ENCODE results near the gene PTPDC1. TPM values are rescaled to one million over a fixed set of nuclear protein-coding genes. Genes with fewer than 3 reads are reported as not detected.

PTPDC1 gene
- total RNA-seq, 1 donor from 2014 or later: 5.4 TPM

GRCh38 chr9:94101162-94101853 lies 17.0 kb downstream of the PTPDC1 start:
- Histone ChIP-seq H3K27me3 (ENCODE audit: insufficient read depth, low read length) (no peaks in the 10 kb centered on the region), H3K4me1 (ENCODE audit: insufficient read depth, low read length) (peaks cover 17% of the 10 kb centered on the region), H3K27ac (ENCODE audit: low read depth, low read length) (no peak overlapping the region), H2AFZ (ENCODE audit: low read depth, low read length) (no peak overlapping the region), H3K36me3 (ENCODE audit: insufficient read depth, low read length) (peaks cover 4% of the 10 kb centered on the region), H3K9ac (ENCODE audit: low read length) (no peak overlapping the region), H3K4me2 (ENCODE audit: low read length) (no peak overlapping the region), H3K4me3 (ENCODE audit: insufficient read depth, low read depth, low read length) (no peak overlapping the region), H4K20me1 (ENCODE audit: insufficient read depth, low read length) (no peaks in the 10 kb centered on the region), H3K79me2 (ENCODE audit: insufficient read depth, low read length) (no peaks in the 10 kb centered on the region), H3K9me3 (ENCODE audit: insufficient read depth, low read depth, low read length) (no peaks in the 10 kb centered on the region)
- H3K27ac Mint-ChIP-seq (ENCODE audit: unreplicated experiment): no peak overlapping the region
- no peaks in the 10 kb centered on the region for H3K27me3 Mint-ChIP-seq (ENCODE audit: low read depth, unreplicated experiment)
- no peak overlapping the region for H3K4me3 Mint-ChIP-seq (ENCODE audit: unreplicated experiment)
- FAIRE-seq: no peak
- H3K9me3 Mint-ChIP-seq (ENCODE audit: unreplicated experiment): peaks cover 2% of the 10 kb centered on the region
- DNase-seq (ENCODE audit: low read depth): no peak
- peaks cover 10% of the 10 kb centered on the region for H3K36me3 Mint-ChIP-seq (ENCODE audit: low read depth, unreplicated experiment)
- TF ChIP-seq CTCF (IDR thresholded peaks at IDR 0.05; ENCODE audit: insufficient read depth, low read depth, low read length) (no peak), EZH2 (IDR thresholded peaks at IDR 0.05; ENCODE audit: insufficient read depth, low read length) (no peak)
- peaks cover 9% of the 10 kb centered on the region for H3K4me1 Mint-ChIP-seq (ENCODE audit: low read depth, unreplicated experiment)

- Mint-ChIP-seq H3K9me3 (ENCODE audit: unreplicated experiment) (peaks cover 2% of the 10 kb centered on the region), H3K36me3 (ENCODE audit: low read depth, unreplicated experiment) (no peaks in the 10 kb centered on the region), H3K4me3 (ENCODE audit: unreplicated experiment) (no peak overlapping the region), H3K27me3 (ENCODE audit: low read depth, unreplicated experiment) (no peaks in the 10 kb centered on the region), H3K4me1 (ENCODE audit: low read depth, unreplicated experiment) (no peaks in the 10 kb centered on the region), H3K27ac (ENCODE audit: unreplicated experiment) (no peak overlapping the region)
- H3K79me2 ChIP-seq (ENCODE audit: insufficient read depth, low read length): no peaks in the 10 kb centered on the region
- H2AFZ ChIP-seq (ENCODE audit: low read depth, low read length): peak overlapping the region; percentile 48
- H3K9me3 ChIP-seq (ENCODE audit: insufficient read depth, low read depth, low read length): no peaks in the 10 kb centered on the region
- no peak overlapping the region for H3K9ac ChIP-seq (ENCODE audit: low read length)
- H4K20me1 ChIP-seq (ENCODE audit: insufficient read depth, low read length): no peaks in the 10 kb centered on the region
- peak; percentile 8 for DNase-seq (ENCODE audit: low read depth)
- H3K4me1 ChIP-seq (ENCODE audit: insufficient read depth, low read length): peaks cover 10% of the 10 kb centered on the region
- TF ChIP-seq CTCF (IDR thresholded peaks at IDR 0.05; ENCODE audit: insufficient read depth, low read depth, low read length): no peak
- no peak for FAIRE-seq
- no peaks in the 10 kb centered on the region for H3K27me3 ChIP-seq (ENCODE audit: insufficient read depth, low read length)
- no peak overlapping the region for H3K27ac ChIP-seq (ENCODE audit: low read depth, low read length)
- no peaks in the 10 kb centered on the region for H3K36me3 ChIP-seq (ENCODE audit: insufficient read depth, low read length)
- no peak overlapping the region for H3K4me2 ChIP-seq (ENCODE audit: low read length)
- no peak overlapping the region for H3K4me3 ChIP-seq (ENCODE audit: insufficient read depth, low read depth, low read length)
These were observed 24.3 kb downstream of the PTPDC1 start for GRCh38 chr9:94108584-94108983.

GRCh38 chr9:94110821-94111252 lies 26.6 kb downstream of the PTPDC1 start:
- DNase-seq (ENCODE audit: low read depth) (peak; percentile 92), FAIRE-seq (peak; percentile 34)
- no peak overlapping the region for H3K9ac ChIP-seq (ENCODE audit: low read length)
- H3K4me1 ChIP-seq (ENCODE audit: insufficient read depth, low read length): peaks cover 10% of the 10 kb centered on the region
- Mint-ChIP-seq H3K9me3 (ENCODE audit: unreplicated experiment) (peaks cover 2% of the 10 kb centered on the region), H3K27me3 (ENCODE audit: low read depth, unreplicated experiment) (no peaks in the 10 kb centered on the region), H3K36me3 (ENCODE audit: low read depth, unreplicated experiment) (no peaks in the 10 kb centered on the region), H3K4me3 (ENCODE audit: unreplicated experiment) (no peak overlapping the region), H3K4me1 (ENCODE audit: low read depth, unreplicated experiment) (no peaks in the 10 kb centered on the region), H3K27ac (ENCODE audit: unreplicated experiment) (no peak overlapping the region)
- peak overlapping the region; percentile 43 for H3K4me2 ChIP-seq (ENCODE audit: low read length)
- no peaks in the 10 kb centered on the region for H3K79me2 ChIP-seq (ENCODE audit: insufficient read depth, low read length)
- TF ChIP-seq CTCF (IDR thresholded peaks at IDR 0.05; ENCODE audit: insufficient read depth, low read depth, low read length) (no peak), EZH2 (IDR thresholded peaks at IDR 0.05; ENCODE audit: insufficient read depth, low read length) (no peak)
- H3K9me3 ChIP-seq (ENCODE audit: insufficient read depth, low read depth, low read length): no peaks in the 10 kb centered on the region
- no peak overlapping the region for H3K4me3 ChIP-seq (ENCODE audit: insufficient read depth, low read depth, low read length)
- H2AFZ ChIP-seq (ENCODE audit: low read depth, low read length): no peak overlapping the region
- no peaks in the 10 kb centered on the region for H3K36me3 ChIP-seq (ENCODE audit: insufficient read depth, low read length)
- no peaks in the 10 kb centered on the region for H3K27me3 ChIP-seq (ENCODE audit: insufficient read depth, low read length)
- peak overlapping the region; percentile 53 for H3K27ac ChIP-seq (ENCODE audit: low read depth, low read length)
- no peaks in the 10 kb centered on the region for H4K20me1 ChIP-seq (ENCODE audit: insufficient read depth, low read length)
